SU-DHL-6 (cell line): ENCODE measurements around the gene KCND2.

ENCODE experiments used
- H2AFZ ChIP-seq: fragments of 200-600 bp; sonication (generic); 2 replicates; pipeline ENCODE4 v1.6.1; 2014; ENCODE audit warnings: low read depth, mild to moderate bottlenecking, moderate library complexity, mixed read lengths, antibody characterized with exemption, low read length; ENCODE audit not compliant: severe bottlenecking
- H3F3A ChIP-seq: fragments of 200-600 bp; shearing (Covaris generic); 2 replicates; pipeline ENCODE4 v1.6.0; 2016; ENCODE audit warnings: antibody characterized with exemption, mild to moderate bottlenecking; ENCODE audit not compliant: insufficient read depth
- H3K27ac ChIP-seq: fragments of 200-600 bp; sonication (generic); 2 replicates; pipeline ENCODE4 v1.5.1; 2016; ENCODE audit warnings: low read depth, mild to moderate bottlenecking, low read length, moderate library complexity, mixed read lengths
- H3K27me3 ChIP-seq: fragments of 200-600 bp; sonication (generic), shearing (Covaris generic); 2 replicates; pipeline ENCODE4 v1.6.0; 2014; ENCODE audit warnings: mild to moderate bottlenecking, low read length
- H3K36me3 ChIP-seq: fragments of 200-600 bp; sonication (generic); 2 replicates; pipeline ENCODE4 v1.6.1; 2014; ENCODE audit warnings: mild to moderate bottlenecking, low read length, mixed read lengths
- H3K4me2 ChIP-seq: fragments of 300-600, 200-600 bp; shearing (Covaris generic), sonication (generic); 2 replicates; pipeline ENCODE4 v1.6.0; 2014; ENCODE audit warnings: low read length, low read depth, mild to moderate bottlenecking; ENCODE audit not compliant: poor library complexity, severe bottlenecking
- H3K4me3 ChIP-seq: fragments of 200-600 bp; sonication (generic); 2 replicates; pipeline ENCODE4 v1.5.1; 2014; ENCODE audit warnings: antibody characterized with exemption, low read length, mild to moderate bottlenecking, mixed read lengths; ENCODE audit not compliant: insufficient read depth, poor library complexity, severe bottlenecking
- H3K79me2 ChIP-seq: fragments of 200-600 bp; sonication (generic); 2 replicates; pipeline ENCODE4 v1.6.1; 2014; ENCODE audit warnings: mild to moderate bottlenecking, low read length, moderate library complexity; ENCODE audit not compliant: insufficient read depth
- H3K9ac ChIP-seq: fragments of 200-600 bp; sonication (generic); 2 replicates; pipeline ENCODE4 v1.7.0; 2014; ENCODE audit warnings: mild to moderate bottlenecking, low read length
- H3K9me2 ChIP-seq: fragments of 200-600 bp; sonication (generic); replicated peaks from 2 replicates; pipeline ENCODE4 v1.6.1; 2014; ENCODE audit warnings: low read length; ENCODE audit not compliant: insufficient read depth
- H3K9me3 ChIP-seq: fragments of 200-600 bp; sonication (generic); 2 replicates; pipeline ENCODE4 v1.6.1; 2014; ENCODE audit warnings: low read length, mixed read lengths; ENCODE audit not compliant: insufficient read depth
- H4K20me1 ChIP-seq: fragments of 200-600 bp; sonication (generic); 2 replicates; pipeline ENCODE4 v1.6.1; 2014; ENCODE audit warnings: low read depth, mild to moderate bottlenecking, antibody characterized with exemption, low read length, moderate library complexity, mixed read lengths
- EZH2phosphoT487 ChIP-seq: fragments of 200-600 bp; sonication (generic), shearing (Covaris generic); conservative IDR thresholded peaks from 2 replicates; pipeline ENCODE4 v1.6.1; 2018; ENCODE audit warnings: mild to moderate bottlenecking, antibody characterized with exemption, low read length, moderate library complexity, mixed read lengths
- TF ChIP-seq, protein P1 (sequence below): fragments of 200-600 bp; sonication (generic); IDR thresholded peaks from one replicate; pipeline ENCODE4 v1.5.1; 2017; ENCODE audit warnings: antibody characterized with exemption, mild to moderate bottlenecking, low read length, moderate library complexity; ENCODE audit not compliant: insufficient read depth, poor library complexity, severe bottlenecking

KCND2 gene

DNA sequence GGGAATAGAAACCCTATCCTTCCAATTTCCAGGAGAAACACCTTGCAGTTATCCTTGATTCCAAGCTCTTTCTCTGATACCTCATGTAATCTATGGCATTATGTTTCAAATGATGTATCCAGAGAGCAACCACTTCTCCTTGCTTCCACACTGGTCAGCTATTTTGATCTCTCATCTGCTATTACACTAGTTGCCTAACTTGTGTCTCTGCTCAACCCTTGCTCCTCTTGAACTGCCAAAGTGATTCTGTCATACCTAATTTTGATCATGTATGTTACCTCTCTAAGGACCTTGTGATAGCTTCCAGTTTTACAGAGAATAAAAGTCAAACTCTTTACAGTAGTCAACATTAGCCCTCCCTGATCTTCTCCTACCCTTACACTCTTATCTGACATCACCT is 90.4 kb downstream of the KCND2 start:
- no peaks in the 10 kb centered on the region for H4K20me1 ChIP-seq
- no peak overlapping the region for H2AFZ ChIP-seq
- TF ChIP-seq, protein P1, sequence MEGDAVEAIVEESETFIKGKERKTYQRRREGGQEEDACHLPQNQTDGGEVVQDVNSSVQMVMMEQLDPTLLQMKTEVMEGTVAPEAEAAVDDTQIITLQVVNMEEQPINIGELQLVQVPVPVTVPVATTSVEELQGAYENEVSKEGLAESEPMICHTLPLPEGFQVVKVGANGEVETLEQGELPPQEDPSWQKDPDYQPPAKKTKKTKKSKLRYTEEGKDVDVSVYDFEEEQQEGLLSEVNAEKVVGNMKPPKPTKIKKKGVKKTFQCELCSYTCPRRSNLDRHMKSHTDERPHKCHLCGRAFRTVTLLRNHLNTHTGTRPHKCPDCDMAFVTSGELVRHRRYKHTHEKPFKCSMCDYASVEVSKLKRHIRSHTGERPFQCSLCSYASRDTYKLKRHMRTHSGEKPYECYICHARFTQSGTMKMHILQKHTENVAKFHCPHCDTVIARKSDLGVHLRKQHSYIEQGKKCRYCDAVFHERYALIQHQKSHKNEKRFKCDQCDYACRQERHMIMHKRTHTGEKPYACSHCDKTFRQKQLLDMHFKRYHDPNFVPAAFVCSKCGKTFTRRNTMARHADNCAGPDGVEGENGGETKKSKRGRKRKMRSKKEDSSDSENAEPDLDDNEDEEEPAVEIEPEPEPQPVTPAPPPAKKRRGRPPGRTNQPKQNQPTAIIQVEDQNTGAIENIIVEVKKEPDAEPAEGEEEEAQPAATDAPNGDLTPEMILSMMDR = no peak
- no peak for TF ChIP-seq EZH2phosphoT487
- H3F3A ChIP-seq = no peaks in the 10 kb centered on the region
- H3K79me2 ChIP-seq = no peaks in the 10 kb centered on the region
- no peaks in the 10 kb centered on the region for H3K9me3 ChIP-seq
- H3K36me3 ChIP-seq = no peaks in the 10 kb centered on the region
- no peak overlapping the region for H3K4me2 ChIP-seq
- H3K27ac ChIP-seq = no peak overlapping the region
- H3K4me3 ChIP-seq = no peak overlapping the region
- no peaks in the 10 kb centered on the region for H3K27me3 ChIP-seq
- H3K9me2 ChIP-seq = no peaks in the 10 kb centered on the region
- no peak overlapping the region for H3K9ac ChIP-seq

- no peaks in the 10 kb centered on the region for H4K20me1 ChIP-seq
- no peaks in the 10 kb centered on the region for H3F3A ChIP-seq
- H3K27me3 ChIP-seq = no peaks in the 10 kb centered on the region
- no peaks in the 10 kb centered on the region for H3K79me2 ChIP-seq
- no peaks in the 10 kb centered on the region for H3K9me2 ChIP-seq
- H3K4me3 ChIP-seq = no peak overlapping the region
- no peak overlapping the region for H3K9ac ChIP-seq
- H2AFZ ChIP-seq = no peak overlapping the region
- no peak overlapping the region for H3K4me2 ChIP-seq
- TF ChIP-seq, protein P1 = no peak
- TF ChIP-seq EZH2phosphoT487 = no peak
- no peaks in the 10 kb centered on the region for H3K36me3 ChIP-seq
- H3K27ac ChIP-seq = no peak overlapping the region
- H3K9me3 ChIP-seq = no peaks in the 10 kb centered on the region
Observed at GRCh38 chr7:120370954-120371353, 98.0 kb downstream of the KCND2 start.

DNA sequence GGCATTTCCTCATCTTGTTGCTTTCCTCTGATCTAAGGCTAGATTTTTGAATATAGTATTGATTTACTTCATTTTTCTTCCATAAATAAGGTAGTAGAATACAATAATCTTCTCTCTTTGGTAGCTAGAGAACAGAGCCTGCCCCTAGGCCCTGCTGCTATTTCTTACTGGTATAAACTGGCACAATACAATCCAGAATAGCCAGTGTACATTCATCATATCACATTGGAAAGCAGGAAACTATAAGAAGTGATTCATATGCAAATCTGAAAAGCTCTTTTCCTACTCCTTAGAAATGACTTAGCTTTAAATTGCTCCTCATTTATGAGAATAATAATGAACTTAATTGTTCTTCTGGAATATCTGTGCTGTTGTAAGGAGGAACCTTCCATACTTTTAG is 100.2 kb downstream of the KCND2 start:
- no peak overlapping the region for H3K27ac ChIP-seq
- no peaks in the 10 kb centered on the region for H3K9me2 ChIP-seq
- no peaks in the 10 kb centered on the region for H3K79me2 ChIP-seq
- no peak overlapping the region for H3K4me2 ChIP-seq
- H3F3A ChIP-seq = no peaks in the 10 kb centered on the region
- no peaks in the 10 kb centered on the region for H3K9me3 ChIP-seq
- TF ChIP-seq, protein P1 = no peak
- TF ChIP-seq EZH2phosphoT487 = no peak
- H3K9ac ChIP-seq = no peak overlapping the region
- no peaks in the 10 kb centered on the region for H3K27me3 ChIP-seq
- H3K36me3 ChIP-seq = no peaks in the 10 kb centered on the region
- no peak overlapping the region for H2AFZ ChIP-seq
- no peaks in the 10 kb centered on the region for H4K20me1 ChIP-seq
- no peak overlapping the region for H3K4me3 ChIP-seq

DNA sequence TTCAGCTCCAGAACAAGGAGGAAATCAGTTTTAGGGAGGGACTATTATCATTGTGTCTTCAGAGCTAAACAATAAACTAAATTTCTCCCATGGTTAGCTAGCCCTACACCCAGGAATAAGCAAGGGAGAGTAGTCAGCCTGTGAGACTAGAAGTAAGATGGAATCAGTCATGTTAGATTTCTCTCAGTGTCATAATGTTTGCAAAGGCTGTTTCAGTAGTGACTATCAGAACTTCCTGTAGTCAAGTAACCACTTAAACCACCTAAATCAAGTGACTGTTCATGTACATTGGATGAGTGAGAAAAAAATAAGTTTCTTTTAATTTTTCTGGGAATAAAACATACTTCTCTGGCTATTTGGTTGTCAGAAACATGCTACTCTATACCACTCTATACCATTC is 121.6 kb downstream of the KCND2 start:
- Histone ChIP-seq H3K27ac (no peak overlapping the region), H3K4me3 (no peak overlapping the region), H3F3A (no peaks in the 10 kb centered on the region), H3K79me2 (no peaks in the 10 kb centered on the region), H3K4me2 (no peak overlapping the region), H4K20me1 (no peaks in the 10 kb centered on the region), H2AFZ (no peak overlapping the region), H3K36me3 (no peaks in the 10 kb centered on the region), H3K9me2 (no peaks in the 10 kb centered on the region), H3K27me3 (no peaks in the 10 kb centered on the region), H3K9me3 (no peaks in the 10 kb centered on the region), H3K9ac (no peak overlapping the region)
- no peak for TF ChIP-seq EZH2phosphoT487
- TF ChIP-seq, protein P1 = no peak
